Measurements from ENCODE around the gene COMMD10.
"Not testable (repeated sequence)": the region's sequence is repeated elsewhere in the genome, so short reads cannot be mapped to it uniquely, and the experiment has no call there.

COMMD10 gene

GRCh38 chr5:116075191-116075831, 9.5 kb upstream of the COMMD10 start:
- Histone ChIP-seq H3K36me3 (ENCODE audit: insufficient read depth, low read length) (no peaks in the 10 kb centered on the region), H3K9me3 (ENCODE audit: control insufficient read depth, insufficient read depth, low read length) (no peaks in the 10 kb centered on the region), H3K9ac (ENCODE audit: low read depth, low read length) (no peak overlapping the region), H3K4me1 (ENCODE audit: insufficient read depth, low read length) (no peaks in the 10 kb centered on the region)

GRCh38 chr5:116076496-116076895, 8.3 kb upstream of the COMMD10 start:
- Histone ChIP-seq H3K4me1 (ENCODE audit: insufficient read depth, low read length) (no peaks in the 10 kb centered on the region), H3K9ac (ENCODE audit: low read depth, low read length) (no peak overlapping the region)

GRCh38 chr5:116078199-116078598, 6.6 kb upstream of the COMMD10 start:
- no peaks in the 10 kb centered on the region for H3K4me1 ChIP-seq (ENCODE audit: insufficient read depth, low read length)
- H3K9me3 ChIP-seq (ENCODE audit: control insufficient read depth, insufficient read depth, low read length) = no peaks in the 10 kb centered on the region
- H3K36me3 ChIP-seq (ENCODE audit: insufficient read depth, low read length) = no peaks in the 10 kb centered on the region
- H3K9ac ChIP-seq (ENCODE audit: low read depth, low read length) = no peak overlapping the region

More at GRCh38 chr5:116076496-116076895, 8.3 kb upstream of the COMMD10 start:
- Histone ChIP-seq H3K9me3 (ENCODE audit: control insufficient read depth, insufficient read depth, low read length) (no peaks in the 10 kb centered on the region), H3K36me3 (ENCODE audit: insufficient read depth, low read length) (no peaks in the 10 kb centered on the region)

GRCh38 chr5:116084287-116084691, 536 bp upstream of the COMMD10 start:
- Histone ChIP-seq H3K36me3 (ENCODE audit: insufficient read depth, low read length) (no peaks in the 10 kb centered on the region), H3K4me1 (ENCODE audit: insufficient read depth, low read length) (no peaks in the 10 kb centered on the region), H3K9ac (ENCODE audit: low read depth, low read length) (peak overlapping the region; percentile 92), H3K9me3 (ENCODE audit: control insufficient read depth, insufficient read depth, low read length) (no peaks in the 10 kb centered on the region)

- not testable (repeated sequence) for H3K36me3 ChIP-seq (ENCODE audit: insufficient read depth, low read length); H3K9me3 ChIP-seq (ENCODE audit: control insufficient read depth, insufficient read depth, low read length); H3K4me1 ChIP-seq (ENCODE audit: insufficient read depth, low read length)
- peak overlapping the region; percentile 92; the same call in 1 of the 2 replicates for H3K9ac ChIP-seq (ENCODE audit: low read depth, low read length)
These were observed 1.5 kb downstream of the COMMD10 start for GRCh38 chr5:116086309-116086708.

GRCh38 chr5:116088062-116088461, 3.2 kb downstream of the COMMD10 start:
- Histone ChIP-seq H3K9ac (ENCODE audit: low read depth, low read length) (no peak overlapping the region), H3K4me1 (ENCODE audit: insufficient read depth, low read length) (no peaks in the 10 kb centered on the region), H3K9me3 (ENCODE audit: control insufficient read depth, insufficient read depth, low read length) (no peaks in the 10 kb centered on the region), H3K36me3 (ENCODE audit: insufficient read depth, low read length) (0 out of 2 replicates have a peak, but pooled peaks cover under 1% of the 10 kb centered on the region)

GRCh38 chr5:116090302-116090701, 5.5 kb downstream of the COMMD10 start:
- H3K36me3 ChIP-seq (ENCODE audit: insufficient read depth, low read length) = peaks cover 7% of the 10 kb centered on the region; the same call in 1 of the 2 replicates
- no peak overlapping the region for H3K9ac ChIP-seq (ENCODE audit: low read depth, low read length)
- H3K4me1 ChIP-seq (ENCODE audit: insufficient read depth, low read length) = no peaks in the 10 kb centered on the region
- H3K9me3 ChIP-seq (ENCODE audit: control insufficient read depth, insufficient read depth, low read length) = no peaks in the 10 kb centered on the region

GRCh38 chr5:116091416-116091815, 6.6 kb downstream of the COMMD10 start:
- Histone ChIP-seq H3K4me1 (ENCODE audit: insufficient read depth, low read length) (no peaks in the 10 kb centered on the region), H3K9me3 (ENCODE audit: control insufficient read depth, insufficient read depth, low read length) (no peaks in the 10 kb centered on the region), H3K9ac (ENCODE audit: low read depth, low read length) (no peak overlapping the region), H3K36me3 (ENCODE audit: insufficient read depth, low read length) (peaks cover 7% of the 10 kb centered on the region; the same call in 1 of the 2 replicates)

GRCh38 chr5:116097301-116097700, 12.5 kb downstream of the COMMD10 start:
- peaks cover 7% of the 10 kb centered on the region; the same call in 1 of the 2 replicates for H3K36me3 ChIP-seq (ENCODE audit: insufficient read depth, low read length)
- H3K4me1 ChIP-seq (ENCODE audit: insufficient read depth, low read length) = no peaks in the 10 kb centered on the region
- no peaks in the 10 kb centered on the region for H3K9me3 ChIP-seq (ENCODE audit: control insufficient read depth, insufficient read depth, low read length)
- H3K9ac ChIP-seq (ENCODE audit: low read depth, low read length) = no peak overlapping the region

- H3K9ac ChIP-seq (ENCODE audit: low read depth, low read length) = no peak overlapping the region
- H3K4me1 ChIP-seq (ENCODE audit: insufficient read depth, low read length) = no peaks in the 10 kb centered on the region
- no peaks in the 10 kb centered on the region for H3K9me3 ChIP-seq (ENCODE audit: control insufficient read depth, insufficient read depth, low read length)
- H3K36me3 ChIP-seq (ENCODE audit: insufficient read depth, low read length) = no peaks in the 10 kb centered on the region
These were observed 14.2 kb downstream of the COMMD10 start for GRCh38 chr5:116098998-116099397.

- H3K4me1 ChIP-seq (ENCODE audit: insufficient read depth, low read length); H3K36me3 ChIP-seq (ENCODE audit: insufficient read depth, low read length); H3K9ac ChIP-seq (ENCODE audit: low read depth, low read length); H3K9me3 ChIP-seq (ENCODE audit: control insufficient read depth, insufficient read depth, low read length): not testable (repeated sequence)
These were observed 20.1 kb downstream of the COMMD10 start for GRCh38 chr5:116104941-116105340.

- no peaks in the 10 kb centered on the region for H3K4me1 ChIP-seq (ENCODE audit: insufficient read depth, low read length)
- no peak overlapping the region for H3K9ac ChIP-seq (ENCODE audit: low read depth, low read length)
- peaks cover 8% of the 10 kb centered on the region; the same call in 1 of the 2 replicates for H3K9me3 ChIP-seq (ENCODE audit: control insufficient read depth, insufficient read depth, low read length)
- H3K36me3 ChIP-seq (ENCODE audit: insufficient read depth, low read length) = no peaks in the 10 kb centered on the region
These were observed 30.3 kb downstream of the COMMD10 start for GRCh38 chr5:116115163-116115562.

GRCh38 chr5:116130471-116130870, 45.6 kb downstream of the COMMD10 start:
- Histone ChIP-seq H3K9me3 (ENCODE audit: control insufficient read depth, insufficient read depth, low read length) (no peaks in the 10 kb centered on the region), H3K36me3 (ENCODE audit: insufficient read depth, low read length) (no peaks in the 10 kb centered on the region), H3K4me1 (ENCODE audit: insufficient read depth, low read length) (no peaks in the 10 kb centered on the region), H3K9ac (ENCODE audit: low read depth, low read length) (no peak overlapping the region)

- Histone ChIP-seq H3K9ac (ENCODE audit: low read depth, low read length) (no peak overlapping the region), H3K4me1 (ENCODE audit: insufficient read depth, low read length) (no peaks in the 10 kb centered on the region), H3K9me3 (ENCODE audit: control insufficient read depth, insufficient read depth, low read length) (no peaks in the 10 kb centered on the region), H3K36me3 (ENCODE audit: insufficient read depth, low read length) (no peaks in the 10 kb centered on the region)
These were observed 46.2 kb downstream of the COMMD10 start for GRCh38 chr5:116130976-116131375.

- H3K4me1 ChIP-seq (ENCODE audit: insufficient read depth, low read length) = no peaks in the 10 kb centered on the region
- no peaks in the 10 kb centered on the region for H3K9me3 ChIP-seq (ENCODE audit: control insufficient read depth, insufficient read depth, low read length)
- H3K36me3 ChIP-seq (ENCODE audit: insufficient read depth, low read length) = no peaks in the 10 kb centered on the region
- H3K9ac ChIP-seq (ENCODE audit: low read depth, low read length) = no peak overlapping the region
These were observed 48.5 kb downstream of the COMMD10 start for GRCh38 chr5:116133281-116133680.

Data from ES-I3 (cell line).